Activated CD8-positive, alpha-beta memory T cell treated with anti-CD3 and anti-CD28 coated beads, Interleukin-2, amount 10 ng/mL, durations not matched to agents 7 days and 5 days (primary cell): ENCODE data around the gene GABARAPL2. TPM values are rescaled to one million over a fixed set of nuclear protein-coding genes. Genes with fewer than 3 reads are reported as not detected.
A peak's percentile ranks its signal among the peaks of the same experiment; 100 is the strongest.

Source experiments
- ATAC-seq: fragments of 150-1000 bp; cut with Tn5 transposase; one replicate; pipeline ENCODE4 v1.10.0; 2021; ENCODE audit warnings: moderate library complexity
- CTCF ChIA-PET: fragments of 350-600 bp; sonication (Branson Sonifier 250); formaldehyde crosslinking; loops from one replicate; lab custom pipeline; 2021; ENCODE audit warnings: antibody characterized with exemption; lab: Charles Lee
- DNase-seq: peaks from one replicate; pipeline ENCODE4 v3.0.0-alpha.2; 2020
- H3K27ac Mint-ChIP-seq: one replicate; pipeline ENCODE4 v1.8.0; 2021; ENCODE audit warnings: mild to moderate bottlenecking, mixed read lengths
- H3K27me3 Mint-ChIP-seq: one replicate; pipeline ENCODE4 v1.8.0; 2021; ENCODE audit warnings: mixed read lengths
- H3K36me3 Mint-ChIP-seq: one replicate; pipeline ENCODE4 v1.8.0; 2021; ENCODE audit warnings: mild to moderate bottlenecking, mixed read lengths
- H3K4me1 Mint-ChIP-seq: one replicate; pipeline ENCODE4 v1.8.0; 2021; ENCODE audit warnings: mixed read lengths
- H3K4me3 Mint-ChIP-seq: one replicate; pipeline ENCODE4 v1.8.0; 2021; ENCODE audit warnings: mild to moderate bottlenecking, moderate library complexity, mixed read lengths
- H3K9me3 Mint-ChIP-seq: one replicate; pipeline ENCODE4 v1.8.0; 2022; ENCODE audit warnings: low read depth, mixed read lengths
- total RNA-seq, 2 experiments: library from RNA; stranded (reverse); gene quantifications; one replicate each; pipeline ENCODE4 v1.2.3, GENCODE V29; 2021

The GABARAPL2 gene
- total RNA-seq, 2 experiments from 2014 or later = 59.9 to 70.8 TPM

GRCh38 chr16:75559564-75560372 is 6.4 kb upstream of the GABARAPL2 start:
- DNase-seq = no peak
- H3K9me3 Mint-ChIP-seq = no peaks in the 10 kb centered on the region
- no peak overlapping the region for H3K4me3 Mint-ChIP-seq
- H3K4me1 Mint-ChIP-seq = peaks cover 12% of the 10 kb centered on the region
- H3K27me3 Mint-ChIP-seq = peaks cover 26% of the 10 kb centered on the region
- no peak for ATAC-seq
- CTCF ChIA-PET = interaction anchor here (0.6 to 1.3 kb wide), 3 partner anchors 16 to 1643 kb away, joined by 3 read pairs; no protein-coding TSS in a partner anchor
- H3K27ac Mint-ChIP-seq = no peak overlapping the region
- no peaks in the 10 kb centered on the region for H3K36me3 Mint-ChIP-seq

GRCh38 chr16:75565640-75566039 is 539 bp upstream of the GABARAPL2 start:
- Mint-ChIP-seq H3K4me1 (peaks cover 38% of the 10 kb centered on the region), H3K27ac (peak overlapping the region; percentile 92), H3K27me3 (peaks cover 15% of the 10 kb centered on the region), H3K36me3 (peaks cover 13% of the 10 kb centered on the region), H3K4me3 (peak overlapping the region; percentile 89), H3K9me3 (no peaks in the 10 kb centered on the region)
- ATAC-seq (no peak), DNase-seq (no peak)
- CTCF ChIA-PET = interaction anchor here (1.0 to 3.6 kb wide), 6 partner anchors 9 to 101 kb away, joined by 3 to 19 read pairs (median 5); partner anchors contain the start of genes ADAT1, TMEM170A and TMEM231

GRCh38 chr16:75566758-75567255 is 628 bp downstream of the GABARAPL2 start:
- peaks cover 15% of the 10 kb centered on the region for H3K27me3 Mint-ChIP-seq
- H3K9me3 Mint-ChIP-seq = no peaks in the 10 kb centered on the region
- H3K4me1 Mint-ChIP-seq = peaks cover 38% of the 10 kb centered on the region
- DNase-seq (peak; percentile 51), ATAC-seq (peak; percentile 24)
- H3K36me3 Mint-ChIP-seq = peaks cover 18% of the 10 kb centered on the region
- CTCF ChIA-PET = interaction anchor here (0.6 to 3.6 kb wide), 6 partner anchors 11 to 117 kb away, joined by 3 to 19 read pairs (median 6); partner anchors contain the start of genes TMEM170A and TMEM231
- peak overlapping the region; percentile 66 for H3K27ac Mint-ChIP-seq
- peak overlapping the region; percentile 89 for H3K4me3 Mint-ChIP-seq

DNA sequence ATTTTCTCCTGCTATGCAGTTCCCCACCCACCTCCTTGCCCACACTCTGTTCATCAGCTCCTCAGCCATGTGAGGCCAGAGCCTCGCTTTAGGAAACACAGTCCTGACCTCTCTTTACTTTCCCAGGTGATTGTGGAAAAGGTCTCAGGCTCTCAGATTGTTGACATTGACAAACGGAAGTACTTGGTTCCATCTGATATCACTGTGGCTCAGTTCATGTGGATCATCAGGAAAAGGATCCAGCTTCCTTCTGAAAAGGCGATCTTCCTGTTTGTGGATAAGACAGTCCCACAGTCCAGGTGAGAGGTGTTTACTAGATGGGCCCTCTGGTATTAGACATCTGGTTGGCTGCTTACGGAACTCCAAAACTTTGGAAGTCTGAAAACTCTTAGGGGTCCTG is 1.7 kb downstream of the GABARAPL2 start:
- H3K27me3 Mint-ChIP-seq = peaks cover 9% of the 10 kb centered on the region
- H3K4me3 Mint-ChIP-seq = peak overlapping the region; percentile 89
- H3K27ac Mint-ChIP-seq = no peak overlapping the region
- H3K9me3 Mint-ChIP-seq = no peaks in the 10 kb centered on the region
- CTCF ChIA-PET = interaction anchor here (0.9 to 1.7 kb wide), 3 partner anchors 48 to 55 kb away, joined by 3 to 6 read pairs (median 5); partner anchors contain the start of gene ADAT1
- peaks cover 22% of the 10 kb centered on the region for H3K36me3 Mint-ChIP-seq
- ATAC-seq (no peak), DNase-seq (no peak)
- peaks cover 38% of the 10 kb centered on the region for H3K4me1 Mint-ChIP-seq

DNA sequence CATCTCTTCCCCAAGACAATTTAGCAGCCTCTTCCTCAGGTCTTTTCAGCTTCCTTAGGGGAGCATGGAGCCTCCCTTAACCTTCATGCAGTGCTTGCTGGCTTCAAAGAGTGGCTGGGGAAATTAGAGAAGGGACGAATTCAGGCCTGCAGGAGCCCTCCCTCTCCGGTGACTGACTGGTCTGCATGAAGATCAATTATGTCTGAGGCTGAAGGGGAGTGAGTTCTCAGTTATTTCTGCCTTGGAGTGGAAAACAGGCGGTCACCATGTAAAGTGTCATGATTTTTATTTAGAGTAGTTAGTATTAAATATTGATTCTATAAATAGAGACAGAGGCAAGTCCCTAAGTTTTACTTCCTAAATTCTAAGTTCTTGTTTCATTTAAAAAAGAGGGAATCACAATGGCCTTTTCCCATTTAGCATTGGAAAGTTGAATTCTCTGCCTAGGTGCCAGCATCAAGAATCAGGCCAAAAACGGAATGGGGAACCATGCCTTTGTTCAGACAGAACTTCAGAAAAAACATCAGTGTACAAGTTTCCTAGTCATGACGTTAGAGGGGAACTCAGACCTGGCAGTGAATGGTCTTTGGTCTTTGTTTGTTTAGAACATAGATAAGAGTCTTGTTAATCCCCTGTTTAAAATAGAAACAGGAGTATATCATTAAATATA is 4.4 kb downstream of the GABARAPL2 start:
- CTCF ChIA-PET = no interaction called here
- no peaks in the 10 kb centered on the region for H3K27me3 Mint-ChIP-seq
- no peaks in the 10 kb centered on the region for H3K9me3 Mint-ChIP-seq
- peaks cover 33% of the 10 kb centered on the region for H3K36me3 Mint-ChIP-seq
- no peak overlapping the region for H3K4me3 Mint-ChIP-seq
- no peak for DNase-seq
- peaks cover 30% of the 10 kb centered on the region for H3K4me1 Mint-ChIP-seq
- no peak overlapping the region for H3K27ac Mint-ChIP-seq
- no peak for ATAC-seq

DNA sequence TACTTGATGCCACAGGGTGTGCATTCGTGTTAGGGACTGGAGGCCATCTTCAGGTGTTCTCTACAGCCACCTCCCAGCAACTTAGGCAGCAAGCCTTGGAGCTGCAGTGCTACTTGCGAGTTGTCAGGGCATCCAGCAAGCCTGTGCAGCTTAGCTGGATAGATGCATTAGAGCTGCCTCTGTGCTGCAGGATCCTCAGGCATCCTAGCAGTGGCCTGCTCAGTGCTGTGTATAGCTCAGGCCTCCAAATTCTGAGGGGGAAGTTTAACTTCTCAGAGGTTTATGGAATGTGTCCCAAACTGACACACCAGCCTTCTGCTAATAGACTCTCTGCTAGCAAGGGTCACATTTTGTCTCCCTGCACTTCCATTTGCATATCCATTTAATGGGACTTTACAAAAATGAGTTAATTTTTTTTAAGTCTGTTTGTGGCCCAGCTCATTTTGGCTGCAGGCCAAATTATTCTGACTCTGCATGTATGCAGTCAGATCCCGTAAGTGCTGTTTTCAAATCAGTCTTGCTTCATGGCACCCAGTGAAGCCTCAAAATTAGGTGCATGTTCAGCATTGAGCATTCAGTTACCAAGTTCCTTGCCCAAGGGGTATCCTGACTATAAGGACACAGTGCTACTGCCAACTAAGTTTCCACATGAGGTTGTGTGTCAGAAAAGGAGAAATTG is 6.8 kb downstream of the GABARAPL2 start:
- no peaks in the 10 kb centered on the region for H3K27me3 Mint-ChIP-seq
- no peak overlapping the region for H3K4me3 Mint-ChIP-seq
- no peaks in the 10 kb centered on the region for H3K9me3 Mint-ChIP-seq
- ATAC-seq (no peak), DNase-seq (no peak)
- CTCF ChIA-PET = no interaction called here
- H3K36me3 Mint-ChIP-seq = peaks cover 40% of the 10 kb centered on the region
- no peak overlapping the region for H3K27ac Mint-ChIP-seq
- H3K4me1 Mint-ChIP-seq = peaks cover 20% of the 10 kb centered on the region

DNA sequence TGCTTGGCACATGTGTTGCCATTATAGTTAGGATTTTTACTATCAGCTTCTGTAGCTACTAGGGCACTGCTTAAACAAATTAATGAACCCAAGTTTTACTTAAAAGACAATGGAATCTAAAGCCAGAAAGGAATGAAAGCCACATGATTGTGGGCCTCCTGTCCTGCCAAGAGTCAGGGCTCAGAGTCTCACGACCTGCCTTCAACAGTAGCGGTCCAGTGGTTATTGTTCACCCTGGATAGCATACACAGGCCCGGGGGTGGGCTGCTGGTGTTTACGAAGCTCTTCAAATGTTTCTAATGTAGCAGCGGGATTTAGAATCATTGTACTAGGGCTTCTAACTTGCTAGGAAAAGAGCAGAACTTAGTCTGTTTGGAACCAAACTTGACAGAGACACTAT is 7.8 kb downstream of the GABARAPL2 start:
- H3K27me3 Mint-ChIP-seq = no peaks in the 10 kb centered on the region
- CTCF ChIA-PET = no interaction called here
- no peak overlapping the region for H3K27ac Mint-ChIP-seq
- H3K36me3 Mint-ChIP-seq = peaks cover 39% of the 10 kb centered on the region
- H3K4me3 Mint-ChIP-seq = no peak overlapping the region
- DNase-seq = no peak
- ATAC-seq = no peak
- no peaks in the 10 kb centered on the region for H3K9me3 Mint-ChIP-seq
- peaks cover 17% of the 10 kb centered on the region for H3K4me1 Mint-ChIP-seq

DNA sequence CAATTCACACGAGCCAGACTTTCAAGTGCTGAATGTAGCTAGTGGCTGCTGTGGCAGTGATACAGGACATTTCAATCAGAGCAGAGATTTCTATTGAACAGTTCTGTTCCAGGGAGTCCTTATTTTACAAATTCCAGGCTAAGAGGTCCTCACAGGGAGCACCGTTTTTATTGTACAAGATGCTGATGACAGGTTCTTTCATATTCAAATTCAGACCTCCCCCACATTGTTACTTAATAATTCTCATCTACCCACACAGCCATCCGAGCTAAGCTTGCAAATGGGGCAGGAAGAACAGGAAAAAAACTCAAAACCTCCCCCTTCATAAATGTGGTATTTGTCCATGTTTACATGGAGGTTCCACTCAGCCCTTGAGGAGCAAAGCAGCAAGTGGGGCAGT is 9.8 kb downstream of the GABARAPL2 start:
- Mint-ChIP-seq H3K4me1 (peaks cover 17% of the 10 kb centered on the region), H3K9me3 (no peaks in the 10 kb centered on the region), H3K27ac (no peak overlapping the region), H3K4me3 (no peak overlapping the region), H3K36me3 (peaks cover 46% of the 10 kb centered on the region), H3K27me3 (no peaks in the 10 kb centered on the region)
- DNase-seq (no peak), ATAC-seq (no peak)
- CTCF ChIA-PET = no interaction called here

GRCh38 chr16:75576384-75576811 is 10.2 kb downstream of the GABARAPL2 start:
- no peak overlapping the region for H3K4me3 Mint-ChIP-seq
- H3K9me3 Mint-ChIP-seq = no peaks in the 10 kb centered on the region
- DNase-seq (no peak), ATAC-seq (no peak)
- H3K4me1 Mint-ChIP-seq = peaks cover 17% of the 10 kb centered on the region
- CTCF ChIA-PET = interaction anchor here (0.6 kb wide), 1 partner anchor 1646 kb away, joined by 4 read pairs; no protein-coding TSS in a partner anchor
- H3K36me3 Mint-ChIP-seq = peaks cover 44% of the 10 kb centered on the region
- H3K27ac Mint-ChIP-seq = no peak overlapping the region
- no peaks in the 10 kb centered on the region for H3K27me3 Mint-ChIP-seq

DNA sequence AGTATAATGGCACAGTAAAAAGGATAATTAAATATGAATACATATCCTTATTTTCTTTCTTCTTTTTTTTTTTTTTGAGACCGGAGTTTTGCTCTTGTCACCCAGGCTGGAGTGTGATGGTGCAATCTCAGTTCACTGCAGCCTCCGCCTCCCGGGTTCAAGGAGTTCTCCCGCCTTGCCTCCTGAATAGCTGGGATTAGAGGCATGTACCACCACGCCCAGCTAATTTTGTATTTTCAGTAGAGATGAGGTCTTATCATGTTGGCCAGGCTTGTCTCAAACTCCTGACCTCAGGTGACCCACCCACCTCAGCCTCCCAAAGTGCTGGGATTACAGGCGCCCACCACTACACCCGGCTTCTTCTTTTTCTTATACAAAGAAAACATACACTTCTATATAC is 12.0 kb downstream of the GABARAPL2 start:
- no peak overlapping the region for H3K27ac Mint-ChIP-seq
- H3K27me3 Mint-ChIP-seq = no peaks in the 10 kb centered on the region
- peaks cover 17% of the 10 kb centered on the region for H3K4me1 Mint-ChIP-seq
- CTCF ChIA-PET = no interaction called here
- H3K36me3 Mint-ChIP-seq = peaks cover 38% of the 10 kb centered on the region
- no peaks in the 10 kb centered on the region for H3K9me3 Mint-ChIP-seq
- no peak for DNase-seq
- no peak for ATAC-seq
- no peak overlapping the region for H3K4me3 Mint-ChIP-seq

DNA sequence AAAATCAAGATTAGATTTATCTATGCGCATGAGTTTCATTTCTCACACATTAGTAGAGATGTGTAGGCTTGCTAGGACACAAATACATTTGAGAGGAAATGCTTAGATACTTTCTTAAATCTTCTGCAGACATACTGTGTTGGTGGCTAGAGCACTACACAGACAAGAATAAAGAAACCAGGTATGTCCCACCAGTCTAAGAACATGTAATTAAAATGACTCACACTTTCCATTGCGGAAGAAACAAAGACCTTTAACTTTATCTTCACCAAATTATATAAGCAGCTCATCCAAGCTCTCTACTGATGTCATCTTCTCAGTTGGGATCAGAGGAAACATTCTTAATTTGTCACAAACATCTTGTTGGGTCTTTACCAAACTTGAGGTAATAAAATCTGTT is 12.5 kb downstream of the GABARAPL2 start:
- Mint-ChIP-seq H3K36me3 (peaks cover 34% of the 10 kb centered on the region), H3K9me3 (no peaks in the 10 kb centered on the region), H3K4me1 (peaks cover 17% of the 10 kb centered on the region), H3K27me3 (no peaks in the 10 kb centered on the region), H3K27ac (no peak overlapping the region), H3K4me3 (no peak overlapping the region)
- CTCF ChIA-PET = no interaction called here
- DNase-seq (no peak), ATAC-seq (no peak)

- DNase-seq (no peak), ATAC-seq (no peak)
- CTCF ChIA-PET = interaction anchor here (0.6 kb wide), 1 partner anchor 28 kb away, joined by 3 read pairs; no protein-coding TSS in a partner anchor
- H3K4me1 Mint-ChIP-seq = peaks cover 17% of the 10 kb centered on the region
- H3K27ac Mint-ChIP-seq = peak overlapping the region; percentile 28
- H3K36me3 Mint-ChIP-seq = peaks cover 33% of the 10 kb centered on the region
- H3K4me3 Mint-ChIP-seq = no peak overlapping the region
- no peaks in the 10 kb centered on the region for H3K27me3 Mint-ChIP-seq
- no peaks in the 10 kb centered on the region for H3K9me3 Mint-ChIP-seq
Observed at GRCh38 chr16:75579281-75579834, 13.2 kb downstream of the GABARAPL2 start.

DNA sequence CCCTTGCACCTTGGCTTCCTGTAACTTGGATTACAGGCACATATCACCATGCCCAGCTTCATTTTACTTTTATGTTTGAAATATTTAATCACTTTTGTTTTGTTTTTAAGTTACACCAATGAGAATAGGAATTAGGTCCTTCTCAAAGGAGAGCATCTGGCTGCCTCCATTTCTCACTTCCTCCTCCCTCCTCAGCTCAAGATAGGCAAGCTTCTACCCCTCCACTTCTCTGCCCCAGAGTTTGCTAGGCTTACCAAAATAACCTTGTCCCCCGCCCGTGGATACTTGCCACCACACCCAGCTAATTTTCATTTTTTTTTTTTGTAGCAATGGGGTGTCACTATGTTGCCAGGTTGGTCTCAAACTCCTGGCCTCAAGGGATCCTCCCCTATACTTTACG is 17.9 kb downstream of the GABARAPL2 start:
- CTCF ChIA-PET = no interaction called here
- no peak for ATAC-seq
- H3K27me3 Mint-ChIP-seq = no peaks in the 10 kb centered on the region
- peaks cover 13% of the 10 kb centered on the region for H3K36me3 Mint-ChIP-seq
- no peak for DNase-seq
- no peak overlapping the region for H3K27ac Mint-ChIP-seq
- no peaks in the 10 kb centered on the region for H3K9me3 Mint-ChIP-seq
- no peak overlapping the region for H3K4me3 Mint-ChIP-seq
- peaks cover 6% of the 10 kb centered on the region for H3K4me1 Mint-ChIP-seq
